ENCODE data around the gene PIP5K1C. TPM values are rescaled to one million over a fixed set of nuclear protein-coding genes. Genes with fewer than 3 reads are reported as not detected.
"Not testable (repeated sequence)": the region's sequence is repeated elsewhere in the genome, so short reads cannot be mapped to it uniquely, and the experiment has no call there.

The PIP5K1C gene
- total RNA-seq, 1 experiment from 2014 or later, result 23.6 TPM

DNA sequence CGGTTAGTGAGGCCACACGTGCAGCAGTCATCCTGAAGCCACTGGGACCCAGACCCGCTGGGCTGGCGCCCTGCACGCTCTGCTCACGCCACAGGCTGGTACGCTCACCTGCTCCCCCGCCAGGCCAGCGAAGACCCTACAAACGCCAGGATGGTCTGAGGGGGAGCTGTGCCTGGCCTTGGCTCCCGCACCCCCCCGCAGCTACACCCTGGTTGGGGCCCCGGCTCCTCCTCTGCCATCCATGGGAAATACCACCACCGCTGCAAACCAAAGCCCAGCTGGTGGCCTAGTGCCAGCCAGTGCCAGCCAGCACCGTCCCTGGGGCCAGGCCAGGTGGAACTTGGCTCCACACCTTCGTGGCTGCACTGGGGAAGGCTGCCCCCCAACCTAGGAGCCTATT lies 50.4 kb downstream of the PIP5K1C start:
- Mint-ChIP-seq H3K9me3 (ENCODE audit: low read depth, unreplicated experiment) (no peaks in the 10 kb centered on the region), H3K36me3 (ENCODE audit: insufficient read depth, unreplicated experiment) (peaks cover 5% of the 10 kb centered on the region), H3K27ac (ENCODE audit: unreplicated experiment) (no peak overlapping the region), H3K4me3 (ENCODE audit: low read depth, unreplicated experiment) (no peak overlapping the region), H3K4me1 (ENCODE audit: low read depth, unreplicated experiment) (no peaks in the 10 kb centered on the region), H3K27me3 (ENCODE audit: unreplicated experiment) (no peaks in the 10 kb centered on the region)
- BruUV-seq (replicated peaks), result no TSS peak
- intact Hi-C loops (cut with micrococcal nuclease; ENCODE audit: unreplicated experiment), result no loop called here
- CTCF ChIA-PET, result no interaction called here
- TF ChIP-seq, protein P1, sequence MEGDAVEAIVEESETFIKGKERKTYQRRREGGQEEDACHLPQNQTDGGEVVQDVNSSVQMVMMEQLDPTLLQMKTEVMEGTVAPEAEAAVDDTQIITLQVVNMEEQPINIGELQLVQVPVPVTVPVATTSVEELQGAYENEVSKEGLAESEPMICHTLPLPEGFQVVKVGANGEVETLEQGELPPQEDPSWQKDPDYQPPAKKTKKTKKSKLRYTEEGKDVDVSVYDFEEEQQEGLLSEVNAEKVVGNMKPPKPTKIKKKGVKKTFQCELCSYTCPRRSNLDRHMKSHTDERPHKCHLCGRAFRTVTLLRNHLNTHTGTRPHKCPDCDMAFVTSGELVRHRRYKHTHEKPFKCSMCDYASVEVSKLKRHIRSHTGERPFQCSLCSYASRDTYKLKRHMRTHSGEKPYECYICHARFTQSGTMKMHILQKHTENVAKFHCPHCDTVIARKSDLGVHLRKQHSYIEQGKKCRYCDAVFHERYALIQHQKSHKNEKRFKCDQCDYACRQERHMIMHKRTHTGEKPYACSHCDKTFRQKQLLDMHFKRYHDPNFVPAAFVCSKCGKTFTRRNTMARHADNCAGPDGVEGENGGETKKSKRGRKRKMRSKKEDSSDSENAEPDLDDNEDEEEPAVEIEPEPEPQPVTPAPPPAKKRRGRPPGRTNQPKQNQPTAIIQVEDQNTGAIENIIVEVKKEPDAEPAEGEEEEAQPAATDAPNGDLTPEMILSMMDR (IDR thresholded peaks at IDR 0.05; ENCODE audit: unreplicated experiment), result no peak
- no peak for DNase-seq

DNA sequence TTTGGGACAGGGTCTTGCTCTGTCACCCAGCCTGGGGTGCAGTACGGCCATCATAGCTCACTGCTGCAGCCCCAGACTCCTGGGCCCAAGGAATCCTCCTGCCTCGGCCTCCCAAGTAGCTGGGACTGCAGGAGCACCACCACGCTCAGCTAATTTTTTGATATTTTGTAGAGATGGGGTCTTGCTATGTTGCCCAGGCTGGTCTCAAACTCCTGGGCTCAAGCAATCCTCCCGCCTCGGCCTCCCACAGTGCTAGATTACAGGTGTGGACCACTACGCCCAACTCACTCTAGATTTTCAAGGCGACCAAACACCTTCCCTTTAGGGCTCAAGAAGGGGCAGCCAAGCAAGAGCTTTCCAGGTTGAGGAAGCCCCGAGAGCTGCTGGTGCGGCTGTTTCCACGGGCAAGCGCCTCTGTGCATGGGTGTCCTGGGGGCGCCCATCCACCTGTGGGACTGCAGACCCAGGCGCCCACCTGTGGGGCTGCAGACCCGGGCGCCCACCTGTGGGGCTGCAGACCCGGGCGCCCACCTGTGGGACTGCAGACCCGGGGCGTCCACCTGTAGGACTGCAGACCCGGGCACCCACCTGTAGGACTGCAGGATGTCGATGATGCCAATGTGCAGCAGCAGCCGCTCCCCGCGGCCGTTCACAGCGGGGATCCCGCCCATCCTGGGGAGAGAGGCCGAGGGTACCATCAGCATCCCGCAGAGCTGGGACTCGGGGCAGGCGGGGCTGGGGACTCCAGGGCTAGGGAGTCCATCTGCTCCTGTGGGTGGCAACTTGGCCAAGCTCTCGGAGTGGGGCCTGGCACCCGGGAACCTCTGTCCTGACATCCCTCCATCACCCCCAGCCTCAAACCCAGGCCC lies 52.0 kb downstream of the PIP5K1C start:
- CTCF ChIA-PET, result no interaction called here
- intact Hi-C loops (cut with micrococcal nuclease; ENCODE audit: unreplicated experiment), result no loop called here
- no TSS peak for BruUV-seq (replicated peaks)

DNA sequence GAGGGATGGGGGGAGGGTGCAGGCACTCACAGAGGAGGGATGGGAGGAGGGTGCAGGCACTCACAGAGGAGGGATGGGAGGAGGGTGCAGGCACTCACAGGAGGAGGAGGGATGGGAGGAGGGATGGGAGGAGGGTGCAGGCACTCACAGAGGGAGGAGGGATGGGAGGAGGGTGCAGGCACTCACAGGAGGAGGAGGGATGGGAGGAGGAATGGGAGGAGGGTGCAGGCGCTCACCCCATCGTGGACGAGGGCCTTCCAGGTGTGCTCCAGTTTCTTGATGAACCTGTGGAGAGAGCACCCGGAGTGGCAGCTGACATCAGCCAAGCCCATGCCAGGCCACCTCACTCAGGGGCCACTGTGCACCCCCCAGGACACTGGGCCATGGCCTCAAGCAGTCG lies 53.2 kb downstream of the PIP5K1C start:
- H3K4me3 Mint-ChIP-seq (ENCODE audit: low read depth, unreplicated experiment); CTCF ChIA-PET; H3K27me3 Mint-ChIP-seq (ENCODE audit: unreplicated experiment); H3K27ac Mint-ChIP-seq (ENCODE audit: unreplicated experiment); BruUV-seq (replicated peaks); intact Hi-C loops (cut with micrococcal nuclease; ENCODE audit: unreplicated experiment); H3K9me3 Mint-ChIP-seq (ENCODE audit: low read depth, unreplicated experiment); H3K4me1 Mint-ChIP-seq (ENCODE audit: low read depth, unreplicated experiment); DNase-seq: not testable (repeated sequence)
- peaks cover 11% of the 10 kb centered on the region for H3K36me3 Mint-ChIP-seq (ENCODE audit: insufficient read depth, unreplicated experiment)

More for the DNA sequence above, 52.0 kb downstream of the PIP5K1C start:
- peaks cover 9% of the 10 kb centered on the region for H3K36me3 Mint-ChIP-seq (ENCODE audit: insufficient read depth, unreplicated experiment)
- H3K27ac Mint-ChIP-seq (ENCODE audit: unreplicated experiment), result no peak overlapping the region
- H3K4me1 Mint-ChIP-seq (ENCODE audit: low read depth, unreplicated experiment), result no peaks in the 10 kb centered on the region
- no peak for DNase-seq
- no peaks in the 10 kb centered on the region for H3K27me3 Mint-ChIP-seq (ENCODE audit: unreplicated experiment)
- H3K4me3 Mint-ChIP-seq (ENCODE audit: low read depth, unreplicated experiment), result no peak overlapping the region
- no peaks in the 10 kb centered on the region for H3K9me3 Mint-ChIP-seq (ENCODE audit: low read depth, unreplicated experiment)
- TF ChIP-seq, protein P1 (IDR thresholded peaks at IDR 0.05; ENCODE audit: unreplicated experiment), result no peak

DNA sequence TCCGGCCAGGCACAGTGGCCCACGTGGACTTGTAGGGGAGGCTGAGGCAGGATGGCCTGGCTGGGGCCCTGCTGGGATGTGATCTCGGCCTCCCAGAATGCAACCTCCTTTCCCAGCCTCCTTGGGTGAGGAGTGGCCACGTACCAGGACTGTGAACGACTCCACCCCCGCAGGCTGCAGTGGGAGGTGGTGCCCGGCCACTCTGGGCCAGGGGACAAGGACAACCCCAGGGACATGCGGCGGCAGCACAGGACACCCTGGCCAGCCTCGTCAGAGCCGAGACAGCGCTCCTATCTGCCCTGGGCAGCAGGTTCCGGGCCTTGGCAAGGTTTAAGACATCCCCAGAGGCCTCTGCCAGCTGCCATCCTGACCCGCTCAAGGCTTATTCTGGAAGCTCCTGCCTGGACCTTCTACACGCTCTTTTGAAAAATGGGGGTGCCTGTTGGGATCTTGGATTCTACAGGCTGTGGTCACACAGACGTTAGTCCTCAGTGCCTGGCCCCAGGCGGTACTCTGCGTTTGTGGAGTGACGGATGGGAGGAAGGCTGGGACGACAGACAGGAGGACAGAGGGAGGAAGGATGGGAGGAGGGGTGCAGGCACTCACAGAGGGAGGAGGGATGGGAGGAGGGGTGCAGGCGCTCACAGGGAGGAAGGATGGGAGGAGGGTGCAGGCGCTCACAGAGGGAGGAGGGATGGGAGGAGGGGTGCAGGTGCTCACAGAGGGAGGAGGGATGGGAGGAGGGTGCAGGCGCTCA lies 53.8 kb downstream of the PIP5K1C start:
- TF ChIP-seq, protein P1 (IDR thresholded peaks at IDR 0.05; ENCODE audit: unreplicated experiment), result no peak
- CTCF ChIA-PET, result no interaction called here
- Mint-ChIP-seq H3K4me3 (ENCODE audit: low read depth, unreplicated experiment) (no peak overlapping the region), H3K36me3 (ENCODE audit: insufficient read depth, unreplicated experiment) (peaks cover 11% of the 10 kb centered on the region), H3K27me3 (ENCODE audit: unreplicated experiment) (no peaks in the 10 kb centered on the region), H3K9me3 (ENCODE audit: low read depth, unreplicated experiment) (no peaks in the 10 kb centered on the region), H3K27ac (ENCODE audit: unreplicated experiment) (no peak overlapping the region), H3K4me1 (ENCODE audit: low read depth, unreplicated experiment) (no peaks in the 10 kb centered on the region)
- no peak for DNase-seq
- intact Hi-C loops (cut with micrococcal nuclease; ENCODE audit: unreplicated experiment), result no loop called here
- BruUV-seq (replicated peaks), result no TSS peak
